ENCODE data around the gene TIMM17A.
A peak's percentile ranks its signal among the peaks of the same experiment; 100 is the strongest.

The TIMM17A gene

DNA sequence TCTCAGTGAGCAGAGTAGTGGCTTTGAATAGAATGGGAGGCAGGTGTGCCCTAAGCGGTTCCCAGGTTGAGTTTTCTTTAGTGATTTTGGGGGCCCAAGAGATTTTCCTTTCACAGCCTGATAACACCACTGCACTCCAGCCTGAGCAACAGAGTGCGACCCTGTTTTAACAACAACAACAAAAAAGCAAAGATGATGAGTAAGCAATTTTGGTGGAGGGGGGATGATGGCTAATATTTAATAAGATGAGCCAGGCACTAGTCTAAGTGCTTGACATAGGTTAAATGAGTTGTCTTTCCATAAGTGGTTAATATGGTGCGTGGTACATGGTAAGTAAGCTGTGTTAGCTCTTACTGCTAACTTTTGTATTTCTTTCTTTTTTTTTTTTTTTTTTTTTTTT, 29.1 kb downstream of the TIMM17A start:
- H3K27ac ChIP-seq: no peak overlapping the region
- TF ChIP-seq, protein P1, sequence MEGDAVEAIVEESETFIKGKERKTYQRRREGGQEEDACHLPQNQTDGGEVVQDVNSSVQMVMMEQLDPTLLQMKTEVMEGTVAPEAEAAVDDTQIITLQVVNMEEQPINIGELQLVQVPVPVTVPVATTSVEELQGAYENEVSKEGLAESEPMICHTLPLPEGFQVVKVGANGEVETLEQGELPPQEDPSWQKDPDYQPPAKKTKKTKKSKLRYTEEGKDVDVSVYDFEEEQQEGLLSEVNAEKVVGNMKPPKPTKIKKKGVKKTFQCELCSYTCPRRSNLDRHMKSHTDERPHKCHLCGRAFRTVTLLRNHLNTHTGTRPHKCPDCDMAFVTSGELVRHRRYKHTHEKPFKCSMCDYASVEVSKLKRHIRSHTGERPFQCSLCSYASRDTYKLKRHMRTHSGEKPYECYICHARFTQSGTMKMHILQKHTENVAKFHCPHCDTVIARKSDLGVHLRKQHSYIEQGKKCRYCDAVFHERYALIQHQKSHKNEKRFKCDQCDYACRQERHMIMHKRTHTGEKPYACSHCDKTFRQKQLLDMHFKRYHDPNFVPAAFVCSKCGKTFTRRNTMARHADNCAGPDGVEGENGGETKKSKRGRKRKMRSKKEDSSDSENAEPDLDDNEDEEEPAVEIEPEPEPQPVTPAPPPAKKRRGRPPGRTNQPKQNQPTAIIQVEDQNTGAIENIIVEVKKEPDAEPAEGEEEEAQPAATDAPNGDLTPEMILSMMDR (conservative IDR thresholded peaks at IDR 0.05; ENCODE audit: low read depth): no peak
- ChIA-PET CTCF (interaction anchor here (1.3 kb wide), 1 partner anchor 15 kb away, joined by 5 read pairs; no protein-coding TSS in a partner anchor), POLR2A (ENCODE audit: low non-redundant PET) (no interaction called here)
- DNase-seq (ENCODE audit: low spot score): no peak

DNA sequence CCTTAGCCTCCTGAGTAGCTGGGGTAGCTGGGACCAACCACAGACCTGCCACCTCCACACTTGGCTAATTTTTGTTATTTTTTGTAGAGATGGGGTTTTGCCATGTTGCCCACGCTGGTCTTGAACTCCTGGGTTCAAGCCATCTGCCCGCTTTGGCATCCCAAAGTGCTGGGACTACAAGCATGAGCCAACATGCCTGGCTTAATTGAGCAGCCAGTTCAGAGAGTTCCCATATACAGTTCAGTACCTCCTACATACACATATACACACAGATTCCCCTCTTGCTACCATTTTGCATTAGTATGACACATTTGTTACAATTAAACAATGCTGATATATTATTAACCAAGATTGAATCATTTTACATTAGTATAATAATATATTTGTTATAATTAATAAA, 30.1 kb downstream of the TIMM17A start:
- peak overlapping the region; percentile 46 for H3K27ac ChIP-seq
- TF ChIP-seq, protein P1 (conservative IDR thresholded peaks at IDR 0.05; ENCODE audit: low read depth): no peak
- ChIA-PET POLR2A (ENCODE audit: low non-redundant PET) (no interaction called here), CTCF (interaction anchor here (0.9 to 1.3 kb wide), 2 partner anchors 14 to 15 kb away, joined by 4 to 5 read pairs; no protein-coding TSS in a partner anchor)
- DNase-seq (ENCODE audit: low spot score): no peak

DNA sequence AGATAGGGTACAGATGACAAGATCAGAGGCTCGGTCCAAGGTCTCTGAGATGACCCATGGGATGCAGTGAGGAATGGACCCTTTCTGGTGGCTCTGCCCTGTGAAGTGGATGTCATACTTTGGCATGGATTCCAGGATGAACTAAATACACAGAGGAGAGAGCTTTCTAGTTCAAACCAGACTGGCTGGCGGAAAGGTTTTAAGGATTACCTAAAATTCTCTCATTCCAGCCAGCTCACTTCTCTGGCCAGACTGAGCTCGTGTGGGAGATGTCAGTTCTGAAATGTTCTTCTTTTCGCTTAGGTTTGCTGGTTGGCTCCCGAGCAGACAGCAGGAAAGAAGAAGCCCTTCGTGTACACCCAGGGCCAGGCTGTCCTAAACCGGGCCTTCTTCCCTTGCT, 33.3 kb downstream of the TIMM17A start:
- DNase-seq (ENCODE audit: low spot score): no peak
- POLR2A ChIA-PET (ENCODE audit: low non-redundant PET): no interaction called here
- TF ChIP-seq, protein P1 (conservative IDR thresholded peaks at IDR 0.05; ENCODE audit: low read depth): no peak
- H3K27ac ChIP-seq: no peak overlapping the region
- CTCF ChIA-PET: interaction anchor here (1.0 to 3.6 kb wide), 3 partner anchors 11 to 99 kb away, joined by 3 to 28 read pairs (median 6); no protein-coding TSS in a partner anchor

DNA sequence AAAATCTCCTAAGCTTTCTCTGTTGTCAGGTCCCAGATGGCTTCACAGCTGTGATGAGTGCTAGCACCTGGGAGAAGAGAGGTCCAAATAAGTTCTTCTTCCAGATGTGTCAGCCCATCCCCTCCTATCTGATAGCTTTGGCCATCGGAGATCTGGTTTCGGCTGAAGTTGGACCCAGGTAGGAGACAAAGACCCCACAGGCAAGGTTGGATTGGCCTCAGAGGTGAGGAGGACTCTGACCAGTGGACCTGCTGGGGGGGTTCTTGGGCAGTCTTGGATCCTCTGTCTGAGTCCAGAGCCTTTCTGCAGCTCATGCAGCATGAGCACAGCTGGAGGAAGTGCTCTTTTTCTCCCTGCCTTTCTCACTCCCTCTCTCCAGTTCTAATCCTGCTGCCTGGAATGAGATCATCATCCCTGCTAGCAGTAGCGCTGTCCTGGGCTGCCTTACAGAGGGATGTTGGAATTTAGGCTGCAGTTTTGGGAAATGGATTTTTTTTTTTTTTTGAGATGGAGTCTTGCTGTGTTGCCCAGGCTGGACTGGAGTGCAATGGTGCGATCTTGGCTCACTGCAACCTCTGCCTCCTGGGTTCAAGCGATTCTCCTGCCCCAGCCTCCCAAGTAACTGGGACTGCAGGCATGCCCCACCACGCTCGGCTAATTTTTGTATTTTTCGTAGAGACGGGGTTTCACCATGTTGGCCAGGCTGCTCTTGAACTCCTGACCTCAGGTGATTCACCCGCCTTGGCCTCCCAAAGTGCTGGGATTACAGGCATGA, 34.2 kb downstream of the TIMM17A start:
- POLR2A ChIA-PET (ENCODE audit: low non-redundant PET): no interaction called here
- TF ChIP-seq, protein P1 (conservative IDR thresholded peaks at IDR 0.05; ENCODE audit: low read depth): no peak
- DNase-seq (ENCODE audit: low spot score): no peak
- peak overlapping the region; percentile 43 for H3K27ac ChIP-seq
- CTCF ChIA-PET: interaction anchor here (0.6 to 3.6 kb wide), 5 partner anchors 10 to 583 kb away, joined by 3 to 28 read pairs (median 6); no protein-coding TSS in a partner anchor

DNA sequence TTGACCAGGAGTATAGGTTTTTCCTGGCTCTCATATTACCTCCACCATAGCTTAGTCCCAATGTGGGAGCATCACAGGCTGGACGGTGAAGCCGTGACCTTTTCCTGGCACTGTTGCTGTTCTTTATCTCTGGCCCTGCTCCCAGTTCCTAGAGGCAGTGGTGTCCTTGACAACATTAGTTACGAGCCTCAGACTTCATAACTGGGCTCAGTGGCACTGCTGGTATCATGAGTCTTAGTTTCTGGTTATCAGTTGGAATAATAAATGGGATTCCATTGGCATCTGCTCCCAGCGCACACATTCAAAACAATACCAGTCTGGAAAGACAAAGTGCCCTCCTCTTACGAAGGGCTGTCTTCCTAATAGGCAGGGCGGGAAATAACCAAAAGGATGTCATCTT, 35.1 kb downstream of the TIMM17A start:
- POLR2A ChIA-PET (ENCODE audit: low non-redundant PET): no interaction called here
- no peak for DNase-seq (ENCODE audit: low spot score)
- TF ChIP-seq, protein P1 (conservative IDR thresholded peaks at IDR 0.05; ENCODE audit: low read depth): no peak
- H3K27ac ChIP-seq: no peak overlapping the region
- CTCF ChIA-PET: interaction anchor here (0.6 kb wide), 1 partner anchor 9 kb away, joined by 3 read pairs; no protein-coding TSS in a partner anchor

DNA sequence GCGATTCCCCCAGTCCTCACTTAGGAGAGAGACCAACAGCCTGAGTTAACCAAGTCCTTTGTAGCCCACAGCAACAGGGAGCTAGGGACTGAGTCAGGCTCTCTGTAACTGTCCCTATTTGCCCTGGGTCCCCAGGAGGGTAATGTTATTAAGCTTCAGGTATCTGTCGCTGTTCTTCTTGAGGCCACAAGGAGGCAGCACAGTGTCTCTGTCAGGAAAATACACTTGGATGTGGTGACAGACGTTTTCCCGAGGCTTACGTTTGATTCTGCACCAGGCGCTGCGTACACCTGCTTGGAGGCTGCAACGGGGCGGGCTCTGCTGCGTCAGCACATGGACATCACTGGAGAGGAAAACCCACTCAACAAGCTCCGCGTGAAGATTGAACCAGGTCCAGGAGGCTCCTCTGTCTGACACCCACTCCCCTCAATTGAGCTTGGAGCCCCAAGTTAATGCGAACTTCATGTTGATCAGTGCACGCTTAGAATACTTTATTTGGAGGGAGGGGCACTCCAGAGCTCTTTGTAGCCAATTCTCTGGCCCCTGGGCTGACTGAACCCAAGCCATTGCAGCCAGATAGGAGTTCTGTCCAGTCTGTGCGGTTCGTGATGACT, 44.4 kb downstream of the TIMM17A start:
- DNase-seq (ENCODE audit: low spot score): peak; percentile 78
- TF ChIP-seq, protein P1 (conservative IDR thresholded peaks at IDR 0.05; ENCODE audit: low read depth): peak; percentile 63
- no peak overlapping the region for H3K27ac ChIP-seq
- CTCF ChIA-PET: interaction anchor here (0.5 to 2.5 kb wide), 46 partner anchors 9 to 995 kb away, joined by 3 to 41 read pairs (median 4); partner anchors contain the start of genes GPR37L1 and RNPEP
- POLR2A ChIA-PET (ENCODE audit: low non-redundant PET): no interaction called here
